H7 (cell line): ENCODE results near the gene INPP5A. TPM values are rescaled to one million over a fixed set of nuclear protein-coding genes. Genes with fewer than 3 reads are reported as not detected.

Experiments used
- DNase-seq: peaks from one replicate; pipeline ENCODE4 v3.0.0; 2012
- H3K27me3 ChIP-seq: 2 replicates; pipeline ENCODE4 v1.6.0; 2011; ENCODE audit warnings: mild to moderate bottlenecking, low read length; ENCODE audit not compliant: control insufficient read depth, insufficient read depth
- H3K36me3 ChIP-seq: replicated peaks from 2 replicates; pipeline ENCODE4 v1.5.1; 2011; ENCODE audit warnings: low read length; ENCODE audit not compliant: control insufficient read depth, insufficient read depth
- H3K4me3 ChIP-seq: 2 replicates; pipeline ENCODE4 v1.5.1; 2011; ENCODE audit warnings: low read depth, mild to moderate bottlenecking, control low read depth, low read length, moderate library complexity; ENCODE audit not compliant: insufficient read depth
- total RNA-seq: library from RNA; depleted of rRNA; stranded (reverse); fragments of >200 nt; shearing (Covaris generic); gene quantifications from 2 replicates; pipeline ENCODE4 v1.2.3, GENCODE V29; 2014

Gene INPP5A
- total RNA-seq, 1 experiment from 2014 or later, result 29.2 TPM

GRCh38 chr10:132802694-132803320 is 265.2 kb downstream of the INPP5A start:
- peak; percentile 93 for DNase-seq
- Histone ChIP-seq H3K27me3 (no peaks in the 10 kb centered on the region), H3K36me3 (no peaks in the 10 kb centered on the region), H3K4me3 (no peak overlapping the region)

- Histone ChIP-seq H3K27me3 (no peaks in the 10 kb centered on the region), H3K36me3 (no peaks in the 10 kb centered on the region), H3K4me3 (no peak overlapping the region)
- DNase-seq, result peak; percentile 74
Observed at GRCh38 chr10:132803416-132804210, 266.0 kb downstream of the INPP5A start.

- DNase-seq, result no peak
- Histone ChIP-seq H3K27me3 (no peaks in the 10 kb centered on the region), H3K4me3 (no peak overlapping the region), H3K36me3 (no peaks in the 10 kb centered on the region)
Observed at GRCh38 chr10:132804287-132804686, 266.7 kb downstream of the INPP5A start.

- no peak overlapping the region for H3K4me3 ChIP-seq
- no peaks in the 10 kb centered on the region for H3K27me3 ChIP-seq
- peak; percentile 82 for DNase-seq
- no peaks in the 10 kb centered on the region for H3K36me3 ChIP-seq
Observed at GRCh38 chr10:132804785-132805426, 267.3 kb downstream of the INPP5A start.

- DNase-seq, result peak; percentile 76
- Histone ChIP-seq H3K4me3 (no peak overlapping the region), H3K36me3 (no peaks in the 10 kb centered on the region), H3K27me3 (no peaks in the 10 kb centered on the region)
Observed at GRCh38 chr10:132805599-132805998, 268.0 kb downstream of the INPP5A start.

- Histone ChIP-seq H3K27me3 (no peaks in the 10 kb centered on the region), H3K36me3 (no peaks in the 10 kb centered on the region)
- no peak for DNase-seq
Observed at GRCh38 chr10:132806110-132806509, 268.5 kb downstream of the INPP5A start.

GRCh38 chr10:132806561-132807003 is 269.0 kb downstream of the INPP5A start:
- no peak for DNase-seq
- Histone ChIP-seq H3K4me3 (no peak overlapping the region), H3K36me3 (no peaks in the 10 kb centered on the region), H3K27me3 (no peaks in the 10 kb centered on the region)

More at GRCh38 chr10:132806110-132806509, 268.5 kb downstream of the INPP5A start:
- no peak overlapping the region for H3K4me3 ChIP-seq

- no peak for DNase-seq
- no peak overlapping the region for H3K4me3 ChIP-seq
- no peaks in the 10 kb centered on the region for H3K27me3 ChIP-seq
- no peaks in the 10 kb centered on the region for H3K36me3 ChIP-seq
Observed at GRCh38 chr10:132807621-132808049, 270.0 kb downstream of the INPP5A start.

- DNase-seq, result peak; percentile 87
- no peaks in the 10 kb centered on the region for H3K36me3 ChIP-seq
- H3K4me3 ChIP-seq, result no peak overlapping the region
- H3K27me3 ChIP-seq, result no peaks in the 10 kb centered on the region
Observed at GRCh38 chr10:132808383-132809231, 271.0 kb downstream of the INPP5A start.

GRCh38 chr10:132809232-132810140 is 271.9 kb downstream of the INPP5A start:
- DNase-seq, result no peak
- H3K27me3 ChIP-seq, result no peaks in the 10 kb centered on the region
- no peaks in the 10 kb centered on the region for H3K36me3 ChIP-seq
- no peak overlapping the region for H3K4me3 ChIP-seq

- Histone ChIP-seq H3K27me3 (no peaks in the 10 kb centered on the region), H3K36me3 (no peaks in the 10 kb centered on the region), H3K4me3 (no peak overlapping the region)
- DNase-seq, result no peak
Observed at GRCh38 chr10:132810141-132810806, 272.7 kb downstream of the INPP5A start.

GRCh38 chr10:132810807-132811700 is 273.5 kb downstream of the INPP5A start:
- Histone ChIP-seq H3K27me3 (no peaks in the 10 kb centered on the region), H3K36me3 (no peaks in the 10 kb centered on the region), H3K4me3 (no peak overlapping the region)
- DNase-seq, result peak; percentile 72
